VCaP (cell line): ENCODE data around the gene BBIP1.

ENCODE experiments used
- H3K27ac ChIP-seq: fragments of 450-650 bp; 2 replicates; pipeline ENCODE4 v1.5.1; 2017
- TF ChIP-seq, protein P1 (sequence below): fragments of 450-650 bp; conservative IDR thresholded peaks from 2 replicates; pipeline ENCODE4 v1.5.1; 2017; ENCODE audit warnings: mild to moderate bottlenecking, moderate library complexity

BBIP1 gene

GRCh38 chr10:110897184-110897583 lies 21.8 kb downstream of the BBIP1 start:
- H3K27ac ChIP-seq: no peak overlapping the region
- TF ChIP-seq, protein P1, sequence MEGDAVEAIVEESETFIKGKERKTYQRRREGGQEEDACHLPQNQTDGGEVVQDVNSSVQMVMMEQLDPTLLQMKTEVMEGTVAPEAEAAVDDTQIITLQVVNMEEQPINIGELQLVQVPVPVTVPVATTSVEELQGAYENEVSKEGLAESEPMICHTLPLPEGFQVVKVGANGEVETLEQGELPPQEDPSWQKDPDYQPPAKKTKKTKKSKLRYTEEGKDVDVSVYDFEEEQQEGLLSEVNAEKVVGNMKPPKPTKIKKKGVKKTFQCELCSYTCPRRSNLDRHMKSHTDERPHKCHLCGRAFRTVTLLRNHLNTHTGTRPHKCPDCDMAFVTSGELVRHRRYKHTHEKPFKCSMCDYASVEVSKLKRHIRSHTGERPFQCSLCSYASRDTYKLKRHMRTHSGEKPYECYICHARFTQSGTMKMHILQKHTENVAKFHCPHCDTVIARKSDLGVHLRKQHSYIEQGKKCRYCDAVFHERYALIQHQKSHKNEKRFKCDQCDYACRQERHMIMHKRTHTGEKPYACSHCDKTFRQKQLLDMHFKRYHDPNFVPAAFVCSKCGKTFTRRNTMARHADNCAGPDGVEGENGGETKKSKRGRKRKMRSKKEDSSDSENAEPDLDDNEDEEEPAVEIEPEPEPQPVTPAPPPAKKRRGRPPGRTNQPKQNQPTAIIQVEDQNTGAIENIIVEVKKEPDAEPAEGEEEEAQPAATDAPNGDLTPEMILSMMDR: no peak

GRCh38 chr10:110893559-110894179 lies 25.3 kb downstream of the BBIP1 start:
- H3K27ac ChIP-seq: no peak overlapping the region
- TF ChIP-seq, protein P1: peak; percentile 73

DNA sequence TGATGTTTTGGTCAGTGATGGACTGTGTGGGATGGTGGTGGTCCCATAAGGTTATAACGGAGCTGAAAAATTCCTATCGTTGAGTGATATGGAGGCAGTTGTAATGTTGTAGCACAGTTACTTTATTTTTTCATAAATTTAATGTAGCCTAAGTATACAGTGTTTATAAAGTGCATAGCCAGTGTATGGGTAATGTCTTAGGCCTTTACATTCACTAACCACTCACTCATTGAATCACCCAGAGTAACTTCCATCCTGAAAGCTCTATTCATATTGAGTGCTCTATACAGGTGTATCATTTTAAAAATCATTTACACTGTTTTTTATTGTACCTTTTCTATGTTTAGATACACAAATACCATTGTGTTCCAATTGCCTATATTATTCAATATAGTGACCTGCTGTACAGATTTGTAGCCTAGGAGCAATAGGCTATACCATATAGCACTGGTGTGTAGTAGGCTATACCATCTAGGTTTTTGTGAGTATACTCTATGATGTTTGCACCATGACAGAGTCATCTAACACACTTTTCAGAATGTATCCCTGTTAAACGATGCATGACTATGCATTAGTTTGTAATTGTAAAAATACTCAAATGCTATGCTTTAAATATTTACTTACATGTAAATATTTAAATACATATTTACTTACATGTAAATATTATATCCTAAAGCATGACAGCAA lies 26.2 kb downstream of the BBIP1 start:
- peak overlapping the region; percentile 27; the same call in 1 of the 2 replicates for H3K27ac ChIP-seq
- TF ChIP-seq, protein P1: no peak

- H3K27ac ChIP-seq: no peak overlapping the region
- TF ChIP-seq, protein P1: no peak
Measured at GRCh38 chr10:110887560-110887959, 31.4 kb downstream of the BBIP1 start.

GRCh38 chr10:110885932-110886674 lies 32.9 kb downstream of the BBIP1 start:
- H3K27ac ChIP-seq: no peak overlapping the region
- TF ChIP-seq, protein P1: no peak

DNA sequence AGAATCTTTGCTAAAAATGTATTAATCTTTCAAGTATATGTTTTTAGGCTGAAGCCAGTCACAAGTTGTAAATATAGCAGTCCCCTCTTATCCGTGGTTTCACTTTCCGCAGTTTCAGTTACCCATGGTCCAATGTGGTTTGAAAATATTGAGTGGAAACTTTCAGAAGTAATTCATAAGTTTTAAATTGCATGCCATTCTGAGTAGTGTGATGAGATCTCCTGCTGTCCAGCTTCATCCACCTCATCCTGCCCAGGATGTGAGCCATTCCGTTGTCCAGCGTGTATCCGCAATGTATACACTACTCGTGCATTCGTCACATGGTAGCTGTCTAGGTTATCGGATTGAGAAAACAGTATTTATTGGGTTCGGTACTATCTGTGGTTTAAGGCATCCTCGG lies 35.1 kb downstream of the BBIP1 start:
- H3K27ac ChIP-seq: no peak overlapping the region
- TF ChIP-seq, protein P1: no peak

- TF ChIP-seq, protein P1: no peak
- H3K27ac ChIP-seq: no peak overlapping the region
Measured at GRCh38 chr10:110881905-110882304, 37.1 kb downstream of the BBIP1 start.
